IPS DF 6.9 (cell line): Measurements from ENCODE around the gene RPGRIP1L.
A peak's percentile ranks its signal among the peaks of the same experiment; 100 is the strongest.

Experiments used
- DNase-seq: peaks from one replicate; pipeline ENCODE4 v3.0.0-alpha.2; 2013; ENCODE audit warnings: low read depth, low spot score
- H3K27ac ChIP-seq: one replicate; pipeline ENCODE4 v1.5.1; 2013; ENCODE audit warnings: low read length, control low read depth
- H3K27me3 ChIP-seq: 2 replicates; pipeline ENCODE4 v1.6.1; 2013; ENCODE audit warnings: mild to moderate bottlenecking, low read length; ENCODE audit not compliant: control insufficient read depth, insufficient read depth
- H3K36me3 ChIP-seq: 2 replicates; pipeline ENCODE4 v1.6.1; 2013; ENCODE audit warnings: low read length; ENCODE audit not compliant: control insufficient read depth, insufficient read depth
- H3K4me1 ChIP-seq: 2 replicates; pipeline ENCODE4 v1.6.1; 2013; ENCODE audit warnings: low read length; ENCODE audit not compliant: control insufficient read depth, insufficient read depth
- H3K4me3 ChIP-seq: 2 replicates; pipeline ENCODE4 v1.5.1; 2013; ENCODE audit warnings: mild to moderate bottlenecking, low read length
- H3K9me3 ChIP-seq: 2 replicates; pipeline ENCODE4 v1.6.1; 2013; ENCODE audit warnings: low read length, inconsistent platforms; ENCODE audit not compliant: control insufficient read depth, insufficient read depth
- WGBS: extraction: QIAGEN DNeasy Blood & Tissue Kit; methylation state at CpG from one replicate; pipeline ENCODE4 v1.1.7; 2013; ENCODE audit warnings: mixed read lengths, missing lambda C conversion rate; ENCODE audit not compliant: insufficient read length, insufficient coverage; 5-methylcytosine and 5-hydroxymethylcytosine counted together

Gene RPGRIP1L

GRCh38 chr16:53561101-53561888 lies 142.4 kb downstream of the RPGRIP1L start:
- Histone ChIP-seq H3K4me1 (peaks cover 4% of the 10 kb centered on the region; the same call in 1 of the 2 replicates), H3K27ac (no peak overlapping the region), H3K9me3 (no peaks in the 10 kb centered on the region), H3K27me3 (no peaks in the 10 kb centered on the region), H3K36me3 (no peaks in the 10 kb centered on the region), H3K4me3 (no peak overlapping the region)
- WGBS: no CpG with 5 or more reads among the region's 5 CpGs
- DNase-seq: no peak

GRCh38 chr16:53559270-53559951 lies 144.2 kb downstream of the RPGRIP1L start:
- Histone ChIP-seq H3K27ac (no peak overlapping the region), H3K4me1 (peaks cover 4% of the 10 kb centered on the region; the same call in 1 of the 2 replicates), H3K4me3 (no peak overlapping the region), H3K27me3 (no peaks in the 10 kb centered on the region), H3K36me3 (no peaks in the 10 kb centered on the region), H3K9me3 (no peaks in the 10 kb centered on the region)
- WGBS: no CpG with 5 or more reads among the region's 5 CpGs
- no peak for DNase-seq

GRCh38 chr16:53558710-53559109 lies 144.9 kb downstream of the RPGRIP1L start:
- no CpG with 5 or more reads among the region's 5 CpGs for WGBS

GRCh38 chr16:53556521-53556920 lies 147.1 kb downstream of the RPGRIP1L start:
- no peak overlapping the region for H3K4me3 ChIP-seq
- H3K27ac ChIP-seq: no peak overlapping the region
- WGBS: no CpG with 5 or more reads among the region's 8 CpGs
- H3K36me3 ChIP-seq: no peaks in the 10 kb centered on the region
- DNase-seq: no peak
- H3K9me3 ChIP-seq: no peaks in the 10 kb centered on the region
- H3K4me1 ChIP-seq: no peaks in the 10 kb centered on the region
- no peaks in the 10 kb centered on the region for H3K27me3 ChIP-seq

More at GRCh38 chr16:53558710-53559109, 144.9 kb downstream of the RPGRIP1L start:
- Histone ChIP-seq H3K4me3 (no peak overlapping the region), H3K27ac (no peak overlapping the region), H3K9me3 (no peaks in the 10 kb centered on the region), H3K27me3 (no peaks in the 10 kb centered on the region), H3K4me1 (peaks cover 4% of the 10 kb centered on the region; the same call in 1 of the 2 replicates), H3K36me3 (no peaks in the 10 kb centered on the region)
- no peak for DNase-seq

GRCh38 chr16:53549970-53550690 lies 153.5 kb downstream of the RPGRIP1L start:
- peaks cover 6% of the 10 kb centered on the region; the same call in 1 of the 2 replicates for H3K27me3 ChIP-seq
- WGBS: no CpG with 5 or more reads among the region's 18 CpGs
- H3K27ac ChIP-seq: no peak overlapping the region
- H3K36me3 ChIP-seq: no peaks in the 10 kb centered on the region
- no peaks in the 10 kb centered on the region for H3K4me1 ChIP-seq
- DNase-seq: peak; percentile 35
- no peak overlapping the region for H3K4me3 ChIP-seq
- no peaks in the 10 kb centered on the region for H3K9me3 ChIP-seq
